ENCODE data around the gene PRDX2.
"Not testable (repeated sequence)": the region's sequence is repeated elsewhere in the genome, so short reads cannot be mapped to it uniquely, and the experiment has no call there.

Gene PRDX2

GRCh38 chr19:12801466-12802266, at the start of gene PRDX2, which contains the start of gene THSD8:
Gene PRDX2, minus strand, starts transcription at chr19:12801800. Its CDS starts 539 bp downstream, at chr19:12801261.
Gene THSD8, plus strand, starts transcription at chr19:12802069. Its CDS starts 3 bp downstream, at chr19:12802072.
- no peak for FAIRE-seq
- DNase-seq (ENCODE audit: insufficient read length, low spot score): no peak
- peak; percentile 47 for TF ChIP-seq POLR2A (IDR thresholded peaks at IDR 0.05; ENCODE audit: low read depth, low read length)

- no peak for TF ChIP-seq POLR2A (IDR thresholded peaks at IDR 0.05; ENCODE audit: low read depth, low read length)
- FAIRE-seq (no peak), DNase-seq (ENCODE audit: insufficient read length, low spot score) (peak; percentile 91)
Observed at GRCh38 chr19:12847159-12848139, 45.8 kb upstream of the PRDX2 start.

GRCh38 chr19:12846613-12847012, 45.0 kb upstream of the PRDX2 start:
- FAIRE-seq; DNase-seq (ENCODE audit: insufficient read length, low spot score): not testable (repeated sequence)

- FAIRE-seq (no peak), DNase-seq (ENCODE audit: insufficient read length, low spot score) (no peak)
- TF ChIP-seq POLR2A (IDR thresholded peaks at IDR 0.05; ENCODE audit: low read depth, low read length): no peak
Observed at GRCh38 chr19:12843999-12844732, 42.6 kb upstream of the PRDX2 start.

DNA sequence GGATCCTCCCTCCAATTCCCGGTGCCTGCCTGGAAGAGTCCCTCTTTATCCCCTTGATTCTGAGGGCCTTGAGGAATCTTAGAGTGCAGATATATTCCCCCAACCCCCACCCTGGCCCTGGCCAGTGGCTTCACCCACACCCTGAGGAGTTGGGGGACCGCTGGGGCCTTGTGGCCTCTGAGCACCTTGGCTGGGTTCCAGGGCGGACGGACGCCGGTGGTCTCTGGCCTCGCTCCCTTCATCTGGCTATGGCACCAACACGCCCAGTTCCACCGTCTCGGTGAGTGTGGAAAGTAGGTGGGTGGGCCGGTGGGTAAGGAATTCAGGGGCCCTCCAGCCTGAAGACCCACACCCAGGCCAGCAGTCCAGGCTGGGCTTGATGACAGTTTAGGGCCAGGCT, 41.7 kb upstream of the PRDX2 start:
- TF ChIP-seq POLR2A (IDR thresholded peaks at IDR 0.05; ENCODE audit: low read depth, low read length): no peak
- no peak for DNase-seq (ENCODE audit: insufficient read length, low spot score)
- FAIRE-seq: no peak

- no peak for TF ChIP-seq POLR2A (IDR thresholded peaks at IDR 0.05; ENCODE audit: low read depth, low read length)
- FAIRE-seq (no peak), DNase-seq (ENCODE audit: insufficient read length, low spot score) (no peak)
Observed at GRCh38 chr19:12842511-12842910, 40.9 kb upstream of the PRDX2 start.

DNA sequence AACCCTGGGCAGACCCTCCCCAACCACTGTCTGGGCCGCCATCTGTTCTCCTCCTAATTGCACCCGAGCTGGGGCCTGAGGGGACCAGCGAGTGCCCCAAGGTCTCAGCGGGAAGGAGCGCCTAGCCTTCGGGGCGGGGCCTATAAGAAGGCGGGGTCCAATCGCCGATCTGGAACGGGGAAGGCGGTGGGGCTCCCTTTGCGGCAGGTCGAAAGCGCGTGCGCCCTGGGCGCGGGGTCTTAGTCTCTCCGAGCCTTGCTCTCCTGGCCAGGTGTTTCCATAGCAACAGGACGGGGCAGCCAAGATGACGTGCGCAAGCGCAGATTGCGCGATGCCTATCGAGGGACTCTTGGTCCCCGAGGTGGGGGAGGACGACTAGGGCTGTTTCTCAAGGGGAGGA, 39.5 kb upstream of the PRDX2 start:
- TF ChIP-seq POLR2A (IDR thresholded peaks at IDR 0.05; ENCODE audit: low read depth, low read length): no peak
- DNase-seq (ENCODE audit: insufficient read length, low spot score): no peak
- FAIRE-seq: no peak

DNA sequence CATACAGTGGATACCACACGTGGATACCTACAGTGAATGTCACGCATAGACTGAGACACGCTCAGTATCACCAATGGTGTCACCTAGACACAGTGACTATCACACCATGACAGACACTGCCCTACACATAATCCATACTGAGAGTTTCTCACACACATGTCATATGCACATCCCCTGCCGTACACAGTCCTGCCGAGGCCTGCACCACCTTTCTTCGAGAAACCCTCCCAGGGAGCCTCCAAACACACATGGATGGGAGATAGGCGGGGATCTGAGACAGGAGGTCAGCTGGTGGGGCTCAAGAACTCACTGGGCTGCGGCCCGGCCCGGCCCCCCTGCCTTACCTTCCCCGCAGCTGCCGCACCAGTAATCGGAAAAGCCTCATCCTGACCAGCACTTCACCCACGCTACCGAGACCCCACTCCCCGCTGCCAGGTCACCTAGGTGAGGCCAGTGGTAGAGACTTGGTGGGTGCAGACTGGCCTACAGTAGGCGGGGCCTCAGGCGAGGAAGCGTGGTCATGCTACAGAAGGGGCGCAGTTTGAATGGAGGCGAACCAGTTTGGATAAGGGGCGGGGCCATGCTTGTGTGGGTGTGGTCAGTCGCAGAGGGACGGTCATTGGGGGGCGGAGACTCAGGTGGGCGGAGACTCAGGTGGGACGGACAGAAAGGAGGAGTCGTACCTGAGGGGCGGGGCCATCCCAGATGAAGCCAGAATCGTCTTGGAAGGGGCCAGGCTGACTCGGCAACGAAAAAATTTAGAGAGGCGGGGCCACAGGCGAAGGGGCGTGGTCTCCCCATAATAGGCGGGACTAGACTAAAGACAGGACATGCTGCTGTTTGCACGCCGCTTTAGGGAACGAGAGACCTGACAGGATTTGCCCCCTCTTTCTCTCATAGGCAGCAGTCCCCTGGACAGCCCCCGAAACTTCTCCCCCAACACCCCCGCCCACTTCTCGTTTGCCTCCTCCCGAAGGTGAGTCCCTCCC, 38.8 kb upstream of the PRDX2 start:
- FAIRE-seq: peak; percentile 41
- no peak for TF ChIP-seq POLR2A (IDR thresholded peaks at IDR 0.05; ENCODE audit: low read depth, low read length)
- peak; percentile 66 for DNase-seq (ENCODE audit: insufficient read length, low spot score)

GRCh38 chr19:12838886-12839756, 37.5 kb upstream of the PRDX2 start:
- FAIRE-seq (no peak), DNase-seq (ENCODE audit: insufficient read length, low spot score) (no peak)
- no peak for TF ChIP-seq POLR2A (IDR thresholded peaks at IDR 0.05; ENCODE audit: low read depth, low read length)

DNA sequence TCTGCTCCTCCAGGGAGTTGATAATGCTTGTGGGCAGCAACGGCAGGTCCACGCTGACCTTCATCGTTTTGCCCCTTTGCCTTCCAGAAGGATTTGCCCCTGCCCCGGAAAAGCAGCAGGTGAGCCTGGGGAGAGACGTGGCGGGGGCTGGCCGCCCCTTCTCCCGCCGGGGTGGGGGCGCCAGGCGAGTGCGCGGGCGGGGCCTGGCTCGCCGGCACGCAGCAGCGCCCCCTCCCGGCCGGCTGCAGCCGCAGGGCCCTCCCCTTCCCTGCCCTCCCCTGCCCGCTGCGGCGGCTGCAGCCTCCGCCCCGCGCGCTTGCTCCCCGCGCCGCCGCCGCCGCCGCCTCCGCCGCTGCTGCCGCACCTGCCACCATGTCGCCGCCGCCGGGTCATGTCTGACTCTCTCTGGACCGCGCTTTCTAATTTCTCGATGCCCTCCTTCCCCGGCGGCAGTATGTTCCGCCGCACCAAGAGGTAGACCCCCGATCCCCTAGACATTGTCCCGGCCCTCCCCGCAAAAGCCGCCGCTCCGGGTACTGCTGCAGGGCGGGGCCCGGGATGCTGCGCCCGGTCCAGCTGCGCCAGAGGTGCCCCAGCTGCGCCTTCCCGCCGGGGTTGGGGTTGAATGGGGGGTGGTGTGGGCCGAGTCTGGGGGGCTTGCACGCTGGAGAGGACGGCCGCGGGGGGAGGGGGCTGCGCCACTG, 36.7 kb upstream of the PRDX2 start, which contains the start of gene MAST1:
TSS of gene MAST1 (plus strand) at position 334 of the 704 bp plus-strand sequence. CDS start at position 392, 58 bp downstream.
- TF ChIP-seq POLR2A (IDR thresholded peaks at IDR 0.05; ENCODE audit: low read depth, low read length): no peak
- DNase-seq (ENCODE audit: insufficient read length, low spot score): peak; percentile 73
- no peak for FAIRE-seq

GRCh38 chr19:12837225-12837624, 35.6 kb upstream of the PRDX2 start:
- FAIRE-seq (no peak), DNase-seq (ENCODE audit: insufficient read length, low spot score) (no peak)
- TF ChIP-seq POLR2A (IDR thresholded peaks at IDR 0.05; ENCODE audit: low read depth, low read length): no peak
